Embryonic facial prominence (tissue), 1 donor: ENCODE data around the gene CACNG5.
A peak's percentile ranks its signal among the peaks of the same experiment; 100 is the strongest.

Experiments
- DNase-seq: peaks from one replicate; pipeline ENCODE4 v3.0.0-alpha.2; 2016; ENCODE audit errors: extremely low spot score

Gene CACNG5

DNA sequence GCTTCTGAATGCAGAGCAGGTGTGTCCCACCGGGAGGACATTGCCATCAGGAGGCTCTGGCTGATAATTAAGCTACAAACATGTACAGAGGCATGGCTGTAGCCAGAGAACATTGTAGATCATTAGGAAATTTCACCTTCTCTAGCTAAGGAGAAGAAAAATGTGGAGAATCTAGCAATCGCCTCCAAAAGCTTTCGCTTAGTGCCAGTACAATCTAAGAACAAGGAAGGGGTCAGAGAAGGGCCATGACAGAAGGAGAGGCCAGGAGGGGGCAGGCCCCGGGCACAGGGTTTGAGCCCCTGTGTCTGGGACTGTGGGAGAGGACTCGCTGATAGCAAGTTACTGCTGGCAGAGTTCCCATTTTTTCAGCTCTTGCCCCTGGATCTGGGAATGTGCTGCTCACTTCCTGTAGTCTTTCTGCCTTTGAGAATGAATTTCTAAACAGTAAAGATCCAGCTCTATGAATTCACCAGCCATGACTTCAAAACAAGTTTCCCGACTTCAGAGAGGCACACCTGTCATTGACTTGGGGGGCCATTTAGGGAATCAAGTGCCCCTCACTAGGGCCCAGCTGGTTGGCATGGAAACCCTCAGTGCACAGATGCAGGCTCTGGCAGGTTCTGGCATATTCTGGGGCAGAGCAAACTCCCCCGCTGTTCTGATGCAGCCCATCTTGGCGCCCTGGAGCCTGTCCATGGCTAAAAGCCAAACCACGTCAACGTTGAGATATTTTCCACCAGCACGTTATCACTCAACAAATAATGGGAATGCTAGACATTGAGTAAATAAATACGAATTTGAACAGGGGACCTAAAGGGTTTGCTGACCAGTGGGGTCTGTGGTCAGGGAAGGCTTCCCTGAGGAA is 70.1 kb downstream of the CACNG5 start:
- DNase-seq, result peak; percentile 26

DNA sequence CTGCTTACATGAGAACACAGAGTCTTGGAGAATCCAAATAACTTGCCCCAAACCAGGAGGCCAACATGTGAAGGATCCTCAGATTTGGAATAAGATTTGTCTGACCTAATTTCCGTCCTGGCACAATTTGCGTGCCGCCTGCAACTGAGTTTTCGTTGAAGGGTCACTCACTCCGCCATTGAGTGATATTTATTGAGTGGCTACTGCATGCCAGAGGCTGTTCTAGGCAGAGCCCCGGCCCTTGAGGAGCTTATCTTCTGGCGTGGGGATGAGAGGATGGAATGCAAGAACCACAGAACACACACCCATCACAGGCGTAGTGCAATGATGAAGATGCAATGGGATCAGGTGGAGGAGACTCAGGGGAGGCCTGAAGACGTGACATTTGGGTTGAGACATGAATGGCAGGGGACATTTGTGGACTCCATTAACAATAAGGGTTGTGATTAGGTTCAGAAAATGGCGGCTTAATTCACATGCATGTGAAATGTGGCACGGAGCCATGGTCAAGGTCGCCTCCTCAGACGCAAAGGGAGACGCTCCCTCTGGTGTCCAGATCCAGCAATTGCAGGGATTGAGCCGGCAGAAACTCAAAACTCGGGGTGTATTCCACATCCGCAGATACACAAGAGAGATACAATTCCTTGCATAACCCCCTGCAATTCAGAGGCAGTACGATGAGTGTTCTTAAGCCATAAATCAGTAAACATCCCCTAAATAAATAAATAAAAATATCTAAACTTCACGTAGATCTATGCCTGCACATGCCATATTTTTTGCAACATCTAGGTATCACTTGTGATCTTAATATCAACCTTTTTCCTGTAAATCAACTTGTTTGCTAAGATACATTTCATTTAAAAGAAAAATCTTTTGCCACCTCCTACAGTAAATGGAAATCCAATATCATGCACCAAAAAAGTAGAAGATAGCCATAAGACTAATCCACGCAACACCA is 71.7 kb downstream of the CACNG5 start:
- peak; percentile 58 for DNase-seq

DNA sequence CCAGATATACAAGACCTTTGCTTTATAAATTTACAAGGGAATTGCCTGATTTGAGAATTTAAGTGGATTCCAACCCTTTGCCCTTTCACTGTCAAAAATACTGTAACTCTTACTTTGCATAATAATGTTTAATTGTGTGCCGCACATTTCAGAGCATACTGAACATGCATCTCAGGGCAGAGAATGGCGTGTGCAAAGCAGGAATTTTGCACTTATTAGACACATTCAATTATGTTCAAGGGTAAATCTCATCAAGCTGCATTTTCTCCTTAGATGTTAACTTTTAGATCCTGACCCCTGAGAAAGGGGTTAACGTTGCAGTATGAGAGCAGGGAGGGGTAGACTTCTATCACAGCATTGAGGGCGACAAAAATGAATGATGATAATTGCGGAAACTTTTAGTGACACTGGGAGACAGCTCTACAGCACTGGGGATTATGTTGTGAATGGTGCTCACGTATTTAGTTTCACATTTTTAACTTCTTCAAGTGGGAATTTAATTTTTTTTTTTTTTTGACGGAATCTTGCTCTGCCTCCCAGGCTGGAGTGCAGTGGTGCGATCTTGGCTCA is 75.0 kb downstream of the CACNG5 start:
- DNase-seq, result no peak

DNA sequence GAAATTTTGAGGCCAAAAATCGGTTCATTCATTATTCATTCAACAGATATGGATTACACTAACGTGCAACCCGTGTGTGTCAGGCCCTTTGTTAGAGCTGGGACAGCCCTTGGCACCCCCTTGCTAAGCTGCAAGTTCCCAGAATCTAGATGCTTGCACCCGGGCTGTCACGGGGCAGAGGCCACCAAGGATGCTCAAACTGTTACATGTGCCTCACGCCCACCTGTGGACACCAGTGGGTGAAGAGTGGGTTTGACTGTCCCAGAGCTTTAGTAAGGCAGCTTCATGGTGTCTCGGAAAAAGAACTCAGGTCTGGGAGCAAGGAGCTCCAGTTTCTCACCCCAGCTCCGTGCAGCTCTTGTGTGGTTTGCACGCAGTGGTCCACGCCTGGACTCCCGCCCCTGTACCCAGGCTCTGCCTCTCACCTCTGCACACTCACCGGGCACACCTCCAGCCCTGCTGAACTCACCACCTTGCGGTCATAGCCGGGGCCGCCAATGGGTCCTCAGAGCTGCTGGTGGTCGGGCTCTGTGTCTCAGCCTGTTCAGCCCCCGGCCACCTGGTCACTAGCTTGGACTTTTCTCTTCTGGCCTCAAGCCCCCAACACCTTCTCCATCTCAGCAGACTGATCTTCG is 75.9 kb downstream of the CACNG5 start:
- DNase-seq, result no peak

DNA sequence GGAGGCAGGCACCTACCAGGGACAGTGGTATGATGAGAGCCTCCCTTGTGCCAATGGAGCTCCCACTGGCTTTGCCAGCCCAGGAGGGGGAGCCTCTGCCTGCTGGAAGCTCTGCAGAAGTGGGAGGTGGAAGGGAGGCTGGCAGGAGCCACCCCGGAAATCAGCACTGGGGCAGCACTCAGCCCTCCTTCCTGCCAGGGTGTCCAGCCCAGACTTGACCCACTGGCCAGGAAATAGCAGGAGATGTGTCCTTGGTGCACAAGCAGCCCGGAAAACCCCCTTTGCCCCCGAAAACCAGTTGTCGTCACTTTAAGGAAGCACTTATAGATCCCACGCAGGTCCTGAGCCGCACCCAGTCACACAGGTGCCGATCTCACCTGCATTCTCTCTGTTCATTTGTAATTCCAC is 80.3 kb downstream of the CACNG5 start:
- no peak for DNase-seq

DNA sequence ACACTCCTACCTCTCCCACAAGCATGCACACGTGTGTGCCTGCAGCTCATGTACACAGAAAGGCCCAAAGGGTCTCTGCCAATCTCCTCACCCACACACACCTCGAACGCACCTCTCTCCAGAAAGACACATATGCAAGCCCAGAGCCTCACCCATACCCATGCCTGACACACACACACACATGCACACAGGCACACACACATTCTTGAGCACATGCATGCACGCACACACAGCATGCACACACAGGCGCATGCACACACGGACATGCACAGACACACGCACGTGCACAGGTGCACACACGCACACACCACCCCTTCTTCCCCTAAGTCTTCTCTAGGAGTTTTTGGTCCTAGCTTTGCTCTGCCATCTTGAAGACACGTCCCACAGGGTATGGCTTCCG is 80.9 kb downstream of the CACNG5 start:
- DNase-seq, result no peak

DNA sequence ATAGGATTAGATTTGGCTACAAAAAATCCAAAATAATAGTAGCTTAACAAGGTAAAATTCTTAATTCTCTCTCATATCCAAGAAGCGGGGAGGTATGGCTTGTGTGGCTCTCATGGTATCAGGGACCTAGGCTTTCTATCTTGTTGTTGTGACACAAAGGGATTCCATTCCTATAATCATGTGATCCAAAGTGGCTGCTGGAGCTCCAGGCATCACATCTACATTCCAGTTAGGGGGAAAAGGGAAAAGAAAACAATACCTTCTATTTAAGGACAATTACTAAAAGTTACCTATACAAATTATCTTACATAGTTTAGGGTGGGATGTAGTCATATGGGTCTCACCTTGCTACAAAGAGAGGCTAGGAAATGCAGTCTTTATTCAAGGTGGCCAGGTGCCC is 82.0 kb downstream of the CACNG5 start:
- DNase-seq, result no peak

DNA sequence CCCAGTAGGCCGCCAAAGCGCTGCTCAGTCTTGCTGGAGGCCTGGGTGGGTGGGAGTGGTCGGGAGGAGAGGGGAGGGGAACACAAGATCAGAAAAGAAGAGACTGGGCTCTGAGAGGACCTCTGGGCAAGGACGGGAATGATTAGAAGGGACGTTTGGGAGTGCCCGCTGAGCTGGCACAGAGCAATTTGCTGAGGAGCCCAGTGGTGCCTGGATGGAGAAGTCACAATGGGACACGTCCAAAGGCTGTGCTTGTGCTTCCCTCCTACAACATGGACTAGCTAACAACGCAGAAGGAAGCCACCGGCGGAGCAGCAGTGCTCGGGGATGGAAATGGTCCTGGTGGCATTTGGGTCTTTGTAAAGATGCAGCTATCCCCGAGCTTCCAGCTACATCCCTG is 84.0 kb downstream of the CACNG5 start:
- DNase-seq, result no peak

DNA sequence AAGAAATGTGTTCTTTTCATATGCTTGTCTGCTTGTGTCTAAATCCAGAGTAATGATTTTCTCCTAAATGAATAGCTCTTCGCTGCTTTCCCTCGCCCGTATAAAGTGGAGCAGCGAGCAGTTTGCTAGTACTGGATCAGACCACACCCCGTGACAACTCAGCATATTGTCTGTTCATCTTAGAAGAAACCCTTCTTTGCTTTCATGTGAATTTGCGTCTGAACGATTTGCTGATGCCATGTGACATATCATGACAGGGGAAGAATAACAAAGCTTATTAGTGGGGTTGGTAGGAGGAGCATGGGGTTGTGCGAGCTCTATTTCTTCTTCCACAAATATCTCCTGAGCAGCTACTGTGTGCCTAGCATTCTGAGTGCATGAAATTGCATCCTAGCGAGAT is 85.5 kb downstream of the CACNG5 start:
- no peak for DNase-seq

DNA sequence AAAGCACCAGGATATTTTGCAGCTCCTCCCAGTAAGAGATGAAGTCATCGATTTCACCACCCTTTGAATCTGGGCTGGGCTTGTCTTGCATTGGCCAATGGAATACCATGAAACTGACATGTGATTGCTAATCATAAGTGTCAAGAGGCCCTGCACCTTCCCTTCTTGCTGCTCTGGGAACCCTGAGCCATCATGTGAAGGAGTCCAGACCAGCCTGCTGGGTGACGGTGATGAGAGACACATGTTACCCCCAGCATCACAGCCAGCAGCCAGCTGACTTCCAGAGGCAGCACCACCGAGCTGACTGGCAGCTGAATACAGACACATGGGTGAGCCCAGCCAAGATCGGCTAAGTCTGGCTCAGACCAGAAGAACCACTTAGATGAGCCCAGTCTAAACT is 86.0 kb downstream of the CACNG5 start:
- no peak for DNase-seq

DNA sequence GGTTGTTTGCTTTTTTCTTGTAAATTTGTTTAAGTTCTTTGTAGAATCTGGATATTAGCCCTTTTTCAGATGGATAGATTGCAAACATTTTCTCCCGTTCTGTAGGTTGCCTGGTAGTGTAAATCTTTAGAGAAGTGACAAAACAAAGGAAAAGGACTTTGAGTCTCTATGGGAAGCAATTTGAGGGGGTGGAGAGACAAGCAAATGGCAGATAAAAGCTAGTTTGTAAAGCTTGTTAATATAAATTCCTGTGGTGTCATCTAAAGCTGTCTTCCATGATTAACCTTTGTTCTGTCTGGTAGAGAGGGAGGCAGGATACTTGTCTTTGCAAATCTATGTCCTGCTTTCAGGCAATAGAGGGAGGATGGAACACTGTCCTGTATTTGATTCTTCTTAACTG is 89.0 kb downstream of the CACNG5 start:
- DNase-seq, result no peak

DNA sequence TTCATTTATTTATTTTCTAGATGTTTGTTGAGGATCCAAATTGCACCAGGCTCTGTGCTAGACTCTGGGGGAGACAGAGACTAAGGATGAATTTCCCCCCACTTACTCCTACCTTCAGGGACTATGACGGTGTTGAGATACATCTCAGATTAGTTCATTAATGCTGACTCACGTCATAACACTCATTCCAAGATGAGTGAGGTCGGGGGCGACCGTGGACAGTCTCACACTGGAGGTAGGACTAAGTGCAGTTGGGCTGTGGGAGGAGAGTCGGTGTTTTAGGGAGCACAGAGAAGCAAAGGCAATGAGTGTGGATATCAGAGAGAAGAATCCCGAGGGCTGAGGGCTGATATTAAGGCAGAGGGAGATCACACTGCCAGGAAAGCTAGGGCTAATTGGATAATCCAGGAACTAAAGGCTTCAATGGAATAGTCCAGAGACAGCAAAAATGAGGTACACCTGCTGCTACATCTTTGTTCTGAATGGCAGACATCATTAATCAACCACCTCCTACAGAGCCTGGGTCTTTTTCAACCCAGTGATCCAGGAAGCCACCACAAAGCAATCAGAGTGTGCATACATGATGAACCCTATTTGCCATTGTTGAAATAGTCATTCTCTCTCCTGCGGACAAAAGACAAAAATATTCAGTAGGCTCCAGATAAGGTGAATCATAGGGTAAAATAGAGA is 91.0 kb downstream of the CACNG5 start:
- DNase-seq, result no peak

DNA sequence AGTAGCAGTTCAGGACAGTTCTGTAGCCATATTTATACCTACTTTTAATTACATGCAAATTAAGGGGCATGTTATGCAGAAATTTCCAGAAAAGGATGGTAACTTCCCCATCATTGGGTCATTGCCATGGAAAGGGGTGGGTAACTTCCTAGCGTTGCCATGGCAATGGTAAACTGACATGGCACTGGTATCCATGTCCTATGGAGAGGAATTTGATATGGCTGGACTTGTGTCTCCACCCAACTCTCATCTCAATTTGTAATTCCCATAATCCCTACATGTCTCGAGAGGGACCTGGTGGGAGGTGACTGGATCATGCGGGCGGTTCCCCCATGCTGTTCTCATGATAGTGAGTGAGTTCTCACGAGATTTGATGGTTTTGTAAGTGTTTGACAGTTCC is 94.0 kb downstream of the CACNG5 start:
- no peak for DNase-seq

DNA sequence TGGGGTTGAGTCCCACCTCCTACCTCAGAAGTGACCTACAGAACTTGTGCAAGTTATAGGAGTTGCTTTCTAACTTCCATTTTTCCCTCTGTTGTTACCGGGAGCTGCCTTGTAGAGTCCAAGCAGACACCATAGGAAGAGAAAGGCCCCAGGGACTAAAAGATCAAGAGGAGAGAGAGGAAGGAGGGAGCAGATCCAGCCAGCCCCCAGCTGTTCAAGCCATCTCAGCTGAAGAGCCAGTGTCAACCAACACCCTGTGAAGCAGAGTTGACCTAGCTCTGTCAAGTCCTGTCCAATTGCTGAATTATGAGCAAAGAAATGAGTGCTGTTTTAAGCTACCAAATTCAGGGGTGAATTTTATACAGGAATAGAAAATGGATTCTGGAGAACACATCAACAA is 94.7 kb downstream of the CACNG5 start:
- no peak for DNase-seq

DNA sequence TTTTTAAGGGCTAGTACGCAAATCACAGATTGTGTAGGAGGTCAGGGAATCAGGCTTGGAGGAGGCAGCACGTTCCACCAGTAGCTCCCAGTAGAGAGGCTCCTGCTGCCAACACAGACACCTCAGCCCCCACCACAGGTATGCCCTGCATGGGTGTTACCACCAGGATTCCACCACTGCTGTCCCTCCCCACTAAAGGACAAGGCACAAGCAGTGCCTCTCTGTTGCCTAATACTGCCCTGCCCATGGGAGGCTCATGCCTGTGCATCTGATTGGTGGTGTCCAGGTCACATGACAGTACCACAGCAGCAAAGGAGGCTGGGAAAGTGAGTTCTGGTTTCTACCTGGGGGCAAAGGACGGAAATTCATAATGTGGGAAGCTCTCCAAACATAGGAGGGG is 96.0 kb downstream of the CACNG5 start:
- no peak for DNase-seq

DNA sequence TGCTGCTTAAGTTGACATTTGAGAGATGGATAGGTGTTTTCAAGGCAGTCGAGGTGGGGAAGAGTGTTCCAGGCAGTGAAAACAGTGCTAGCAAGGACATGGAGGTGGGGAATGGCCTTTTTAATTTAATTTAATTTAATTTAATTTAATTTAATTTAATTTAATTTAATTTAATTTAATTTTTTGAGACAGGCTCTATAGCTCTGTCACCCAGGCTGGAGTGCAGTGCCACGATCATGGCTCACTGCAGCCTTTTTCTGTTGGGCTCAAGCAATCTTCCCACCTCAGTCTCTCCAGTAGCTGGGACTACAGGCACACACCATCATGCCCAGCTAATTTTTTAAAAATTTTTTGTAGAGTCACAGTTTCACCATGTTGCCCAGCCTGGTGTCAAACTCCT is 97.4 kb downstream of the CACNG5 start:
- DNase-seq, result no peak

DNA sequence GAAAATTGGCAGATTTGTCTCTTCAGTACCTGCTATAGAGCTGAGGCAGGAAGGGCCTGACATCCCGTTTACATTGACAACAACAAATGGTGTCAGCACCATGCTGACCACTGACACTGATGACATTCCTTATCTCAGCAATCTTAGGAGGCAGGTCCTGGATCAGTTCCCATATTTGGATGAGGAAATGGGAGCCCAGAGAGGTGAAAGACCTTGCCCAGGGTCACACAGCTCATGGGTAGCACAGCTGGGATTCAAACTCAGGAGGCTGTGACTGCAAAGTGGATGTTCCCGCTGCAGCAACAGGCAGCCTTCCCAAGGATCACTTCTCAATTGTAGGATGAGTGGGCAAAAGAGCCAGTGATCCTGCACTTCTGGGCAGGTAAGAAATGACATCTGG is 99.1 kb downstream of the CACNG5 start:
- no peak for DNase-seq
